NK-92 treated with Interleukin-12 subunit alpha and Interleukin-12 subunit beta, amount 100 ng/mL, for 24 hours (cell line): ENCODE measurements around the gene MFNG.

Experiments used
- DNase-seq: peaks from one replicate; lab custom pipeline; 2025; lab: John Stamatoyannopoulos, UW

The MFNG gene

GRCh38 chr22:37421468-37421877 is 64.7 kb downstream of the MFNG start:
- no peak for DNase-seq

GRCh38 chr22:37420686-37421467 is 65.3 kb downstream of the MFNG start:
- DNase-seq: no peak

- DNase-seq: no peak
Observed at GRCh38 chr22:37419969-37420685, 66.1 kb downstream of the MFNG start.

GRCh38 chr22:37419370-37419968 is 66.7 kb downstream of the MFNG start:
- DNase-seq: no peak
